Right lobe of liver (tissue), 6 donors: ENCODE measurements around the gene FANCE. TPM values are rescaled to one million over a fixed set of nuclear protein-coding genes. Genes with fewer than 3 reads are reported as not detected.

Source experiments
- ATAC-seq, 4 donors: fragments of 200-7000 bp; cut with Tn5 transposase; one replicate each; pipeline ENCODE4 v1.9.1; 2020; ENCODE audit warnings: mild to moderate bottlenecking in 4 of 4, moderate library complexity in 4 of 4
- DNase-seq, 3 donors: peaks; one replicate each; pipeline ENCODE4 v3.0.0-alpha.2; 2020
- H3K27ac ChIP-seq, 3 donors: fragments of 200-600 bp; one replicate each; pipeline ENCODE4 v1.8.0; 2022
- H3K27me3 ChIP-seq, 2 donors: fragments of 200-600 bp; one replicate each; pipeline ENCODE4 v1.8.0; 2022
- H3K36me3 ChIP-seq, 4 donors: fragments of 200-600 bp; sonication (generic) in 1 of 4; one replicate each; pipeline versions ENCODE4 v1.5.1 to v1.8.0; 2017 to 2022; ENCODE audit warnings: control low read depth in 1 of 4
- H3K4me1 ChIP-seq, 4 donors: fragments of 200-600 bp; sonication (generic) in 1 of 4; one replicate each; pipeline versions ENCODE4 v1.5.1 to v1.8.0; 2017 to 2022; ENCODE audit warnings: control low read depth in 1 of 4
- H3K4me3 ChIP-seq, 3 donors: fragments of 200-600 bp; one replicate each; pipeline ENCODE4 v1.8.0; 2022
- H3K9me3 ChIP-seq, 4 donors: fragments of 200-600 bp; sonication (generic) in 1 of 4; one replicate each; pipeline versions ENCODE4 v1.5.1 to v1.8.0; 2017 to 2022; ENCODE audit warnings: control low read depth in 1 of 4
- CTCF ChIP-seq, 4 donors: fragments of 200-600 bp in 3 of 4; fragments of 450-650 bp in 1 of 4; IDR thresholded peaks; one replicate each; pipeline versions ENCODE4 v1.5.1 to v1.8.0; 2016 to 2022; ENCODE audit warnings: antibody characterized with exemption in 4 of 4, mild to moderate bottlenecking in 2 of 4
- POLR2A ChIP-seq: fragments of 450-650 bp; IDR thresholded peaks from one replicate; pipeline ENCODE4 v1.6.1; 2017; ENCODE audit warnings: antibody characterized with exemption, mild to moderate bottlenecking
- WGBS: methylation state at CpG from one replicate; pipeline ENCODE4 v1.1.6; 2018; ENCODE audit warnings: low coverage, low lambda C conversion rate; ENCODE audit not compliant: insufficient coverage; ENCODE audit errors: missing lambda C conversion rate; 5-methylcytosine and 5-hydroxymethylcytosine counted together
- intact Hi-C, 2 donors: fragments of 100-400 bp; cut with DNase I; formaldehyde crosslinking; loops; one replicate each; pipeline versions ENCODE4 v1.11.2 to v1.14.1; 2022
- total RNA-seq, 6 experiments: library from RNA; depleted of rRNA in 2 of 6; stranded (reverse); fragments of >200 nt in 2 of 6; fragmentation: NEBNext Ultra II Directional in 3 of 6; extraction: Animal tissue kit (Norgen Biotek cat#: 25700) in 3 of 6; gene quantifications; one replicate each; pipeline versions ENCODE4 v1.1.0 to v1.2.4, GENCODE V29; 2016 to 2023
- donor health status: DM: no; HTN: yes; CAD: no.
- donor health status: DM: no; HTN: no; CAD: no.
- donor health status: DM: no; HTN: no; CAD: no.
- donor health status: DM: no; HTN: yes; CAD: no.
- donor health status: DM: no; HTN: yes; CAD: no.

The FANCE gene
- total RNA-seq, 6 experiments from 2014 or later = 0.44 to 1.7 (median 0.95) TPM

GRCh38 chr6:35493307-35493983, 41.3 kb downstream of the FANCE start:
- Histone ChIP-seq H3K4me3 (no peak overlapping the region), H3K27me3 (no peaks in the 10 kb centered on the region), H3K36me3 (no peaks in the 10 kb centered on the region), H3K27ac (no peak overlapping the region), H3K9me3 (no peaks in the 10 kb centered on the region), H3K4me1 (peaks cover 0 to 17% (median 6%) of the 10 kb centered on the region in 4 donors)
- ATAC-seq (no peak), DNase-seq (no peak)
- 83% methylated on average over 22 of the region's 28 CpGs for WGBS
- intact Hi-C loops = no loop called here
- TF ChIP-seq POLR2A = no peak
- TF ChIP-seq CTCF (IDR thresholded peaks at IDR 0.05) = no peak

- TF ChIP-seq POLR2A (no peak), CTCF (IDR thresholded peaks at IDR 0.05) (no peak)
- Histone ChIP-seq H3K36me3 (no peaks in the 10 kb centered on the region), H3K9me3 (no peaks in the 10 kb centered on the region), H3K4me3 (no peak overlapping the region), H3K27ac (no peak overlapping the region), H3K4me1 (peaks cover 0 to 17% (median 6%) of the 10 kb centered on the region in 4 donors), H3K27me3 (no peaks in the 10 kb centered on the region)
- ATAC-seq = no peak
- no peak for DNase-seq
- intact Hi-C loops = no loop called here
- WGBS = 35% methylated on average over 3 of the region's 4 CpGs
These were observed 42.0 kb downstream of the FANCE start for GRCh38 chr6:35494161-35494563.

- Histone ChIP-seq H3K27ac (peak overlapping the region in 1 of 3 donors; percentile 72), H3K9me3 (no peaks in the 10 kb centered on the region), H3K4me1 (peaks cover 0 to 17% (median 6%) of the 10 kb centered on the region in 4 donors), H3K27me3 (no peaks in the 10 kb centered on the region), H3K36me3 (no peaks in the 10 kb centered on the region), H3K4me3 (peak overlapping the region; percentile 68 to 91 (median 74))
- WGBS = 39% methylated on average over 8 of the region's 9 CpGs
- intact Hi-C loops = no loop called here
- ATAC-seq = no peak
- DNase-seq = no peak
- no peak for TF ChIP-seq CTCF (IDR thresholded peaks at IDR 0.05)
- no peak for TF ChIP-seq POLR2A
These were observed 43.3 kb downstream of the FANCE start for GRCh38 chr6:35495258-35496035.

GRCh38 chr6:35496036-35496840, 44.1 kb downstream of the FANCE start:
- Histone ChIP-seq H3K9me3 (no peaks in the 10 kb centered on the region), H3K27ac (peak overlapping the region; percentile 71 to 78 (median 72)), H3K4me3 (peak overlapping the region; percentile 68 to 91 (median 74)), H3K36me3 (no peaks in the 10 kb centered on the region), H3K27me3 (no peaks in the 10 kb centered on the region), H3K4me1 (peaks cover 0 to 17% (median 6%) of the 10 kb centered on the region in 4 donors)
- DNase-seq (peak in 2 of 3 donors; percentile 70 to 74), ATAC-seq (peak; percentile 54 to 80 (median 73))
- TF ChIP-seq CTCF (IDR thresholded peaks at IDR 0.05) = no peak
- TF ChIP-seq POLR2A = peak; percentile 26
- 4% methylated on average over 14 of the region's 63 CpGs for WGBS
- intact Hi-C loops = no loop called here
